CD4-positive, alpha-beta T cell treated with Interleukin-6 for 4 hours (primary cell): ENCODE data around the gene GNAZ.
A peak's percentile ranks its signal among the peaks of the same experiment; 100 is the strongest.
"Not testable (repeated sequence)": the region's sequence is repeated elsewhere in the genome, so short reads cannot be mapped to it uniquely, and the experiment has no call there.

Source experiments
- DNase-seq: peaks from one replicate; pipeline ENCODE4 v3.0.0-alpha.2; 2020; ENCODE audit warnings: mixed read lengths

GNAZ gene

GRCh38 chr22:23122992-23123803 lies 52.9 kb downstream of the GNAZ start:
- DNase-seq, result no peak

- DNase-seq, result no peak
These were observed 53.5 kb downstream of the GNAZ start for GRCh38 chr22:23123804-23124254.

GRCh38 chr22:23124611-23125511 lies 54.5 kb downstream of the GNAZ start:
- no peak for DNase-seq

GRCh38 chr22:23125512-23126103 lies 55.3 kb downstream of the GNAZ start:
- DNase-seq, result no peak

GRCh38 chr22:23126165-23127054 lies 56.1 kb downstream of the GNAZ start:
- DNase-seq, result no peak

GRCh38 chr22:23127055-23127756 lies 56.9 kb downstream of the GNAZ start:
- DNase-seq, result no peak

GRCh38 chr22:23127788-23128187 lies 57.5 kb downstream of the GNAZ start:
- DNase-seq, result no peak

GRCh38 chr22:23128269-23129108 lies 58.2 kb downstream of the GNAZ start:
- peak; percentile 83 for DNase-seq

GRCh38 chr22:23129149-23129548 lies 58.8 kb downstream of the GNAZ start:
- DNase-seq, result no peak

- no peak for DNase-seq
These were observed 60.4 kb downstream of the GNAZ start for GRCh38 chr22:23130697-23131096.

- DNase-seq, result no peak
These were observed 61.6 kb downstream of the GNAZ start for GRCh38 chr22:23131931-23132330.

- no peak for DNase-seq
These were observed 62.2 kb downstream of the GNAZ start for GRCh38 chr22:23132376-23133091.

GRCh38 chr22:23133922-23134321 lies 63.6 kb downstream of the GNAZ start:
- no peak for DNase-seq

- not testable (repeated sequence) for DNase-seq
These were observed 66.7 kb downstream of the GNAZ start for GRCh38 chr22:23136991-23137390.

GRCh38 chr22:23137468-23137867 lies 67.1 kb downstream of the GNAZ start:
- DNase-seq, result no peak

GRCh38 chr22:23137905-23138561 lies 67.7 kb downstream of the GNAZ start:
- DNase-seq, result peak; percentile 53

- DNase-seq, result no peak
These were observed 68.5 kb downstream of the GNAZ start for GRCh38 chr22:23138584-23139435.

- no peak for DNase-seq
These were observed 70.1 kb downstream of the GNAZ start for GRCh38 chr22:23140385-23140784.
